Activated CD8-positive, alpha-beta memory T cell treated with anti-CD3 and anti-CD28 coated beads, Interleukin-2, amount 50 U/mL, for 24 hours (primary cell): ENCODE results near the gene CYBC1.

Experiments used
- DNase-seq: peaks from one replicate; pipeline ENCODE4 v3.0.0-alpha.2; 2020; ENCODE audit errors: extremely low read depth

The CYBC1 gene

GRCh38 chr17:82447876-82448275, 2.7 kb downstream of the CYBC1 start:
- DNase-seq: no peak

- DNase-seq: no peak
These were observed 3.9 kb downstream of the CYBC1 start for GRCh38 chr17:82446649-82447048.

- no peak for DNase-seq
These were observed 4.4 kb downstream of the CYBC1 start for GRCh38 chr17:82446124-82446523.

- no peak for DNase-seq
These were observed 5.0 kb downstream of the CYBC1 start for GRCh38 chr17:82445542-82445941.

- no peak for DNase-seq
These were observed 5.5 kb downstream of the CYBC1 start for GRCh38 chr17:82444941-82445521.

GRCh38 chr17:82444284-82444893, 6.2 kb downstream of the CYBC1 start:
- DNase-seq: no peak

GRCh38 chr17:82443465-82444283, 6.9 kb downstream of the CYBC1 start:
- DNase-seq: no peak

GRCh38 chr17:82442643-82443464, 7.7 kb downstream of the CYBC1 start:
- DNase-seq: no peak

GRCh38 chr17:82441691-82442487, 8.7 kb downstream of the CYBC1 start:
- no peak for DNase-seq

GRCh38 chr17:82440991-82441627, 9.4 kb downstream of the CYBC1 start:
- no peak for DNase-seq

- no peak for DNase-seq
These were observed 10.0 kb downstream of the CYBC1 start for GRCh38 chr17:82440469-82440981.

- no peak for DNase-seq
These were observed 10.7 kb downstream of the CYBC1 start for GRCh38 chr17:82439829-82440365.

GRCh38 chr17:82439194-82439828, 11.2 kb downstream of the CYBC1 start:
- no peak for DNase-seq

- DNase-seq: no peak
These were observed 12.0 kb downstream of the CYBC1 start for GRCh38 chr17:82438401-82439193.

- no peak for DNase-seq
These were observed 13.3 kb downstream of the CYBC1 start for GRCh38 chr17:82437325-82437668.

GRCh38 chr17:82436601-82437324, 13.8 kb downstream of the CYBC1 start:
- DNase-seq: no peak

GRCh38 chr17:82435601-82436583, 14.7 kb downstream of the CYBC1 start:
- DNase-seq: no peak
